ENCODE data around the gene RGL2. TPM values are rescaled to one million over a fixed set of nuclear protein-coding genes. Genes with fewer than 3 reads are reported as not detected.
"Not testable (repeated sequence)": the region's sequence is repeated elsewhere in the genome, so short reads cannot be mapped to it uniquely, and the experiment has no call there.

RGL2 gene
- 108 to 113 TPM (median 112 TPM) in 3 replicates for total RNA-seq

GRCh38 chr6:33298773-33299236 is at the start of gene RGL2:
RGL2 (minus strand) TSS chr6:33298942; CDS start chr6:33298610, 332 bp downstream.
- DNase-seq (ENCODE audit: low spot score in 2 of 2, unreplicated experiment in 2 of 2), result peak in 1 of 2 experiments; percentile 54
- Mint-ChIP-seq H3K4me3 (peak within 1 kb of the TSS; percentile 99), H3K36me3 (peaks cover 1% of the 10 kb centered on the region), H3K4me1 (peaks cover 22% of the 10 kb centered on the region), H3K27me3 (ENCODE audit: low read depth) (no peaks in the 10 kb centered on the region), H3K9me3 (no peaks in the 10 kb centered on the region), H3K27ac (peak within 1 kb of the TSS; percentile 99)
- TF ChIP-seq CTCF (IDR thresholded peaks at IDR 0.05; ENCODE audit: unreplicated experiment), result no peak

GRCh38 chr6:33347816-33348215 is 49.1 kb upstream of the RGL2 start:
- Mint-ChIP-seq H3K9me3 (no peaks in the 10 kb centered on the region), H3K27me3 (ENCODE audit: low read depth) (peaks cover 2% of the 10 kb centered on the region), H3K4me3 (no peak overlapping the region), H3K4me1 (peaks cover 38% of the 10 kb centered on the region), H3K27ac (peak overlapping the region; percentile 55), H3K36me3 (no peaks in the 10 kb centered on the region)
- no peak for TF ChIP-seq CTCF (IDR thresholded peaks at IDR 0.05; ENCODE audit: unreplicated experiment)
- DNase-seq (ENCODE audit: low spot score in 2 of 2, unreplicated experiment in 2 of 2), result no peak

GRCh38 chr6:33346972-33347371 is 48.2 kb upstream of the RGL2 start:
- not testable (repeated sequence) for DNase-seq (ENCODE audit: low spot score in 2 of 2, unreplicated experiment in 2 of 2); H3K4me3 Mint-ChIP-seq; H3K9me3 Mint-ChIP-seq; H3K27me3 Mint-ChIP-seq (ENCODE audit: low read depth); H3K27ac Mint-ChIP-seq; H3K36me3 Mint-ChIP-seq
- H3K4me1 Mint-ChIP-seq, result peaks cover 38% of the 10 kb centered on the region

- Mint-ChIP-seq H3K27ac (peak overlapping the region; percentile 89), H3K36me3 (no peaks in the 10 kb centered on the region), H3K27me3 (ENCODE audit: low read depth) (peaks cover 2% of the 10 kb centered on the region), H3K4me1 (peaks cover 38% of the 10 kb centered on the region), H3K9me3 (no peaks in the 10 kb centered on the region), H3K4me3 (peak overlapping the region; percentile 9)
- TF ChIP-seq CTCF (IDR thresholded peaks at IDR 0.05; ENCODE audit: unreplicated experiment), result peak; percentile 74
- peak; percentile 40 to 53 for DNase-seq (ENCODE audit: low spot score in 2 of 2, unreplicated experiment in 2 of 2)
Measured at GRCh38 chr6:33344701-33345697, 46.3 kb upstream of the RGL2 start.

- Mint-ChIP-seq H3K36me3 (no peaks in the 10 kb centered on the region), H3K4me3 (no peak overlapping the region), H3K4me1 (peaks cover 30% of the 10 kb centered on the region), H3K9me3 (no peaks in the 10 kb centered on the region), H3K27me3 (ENCODE audit: low read depth) (peaks cover 2% of the 10 kb centered on the region), H3K27ac (no peak overlapping the region)
- TF ChIP-seq CTCF (IDR thresholded peaks at IDR 0.05; ENCODE audit: unreplicated experiment), result no peak
- no peak for DNase-seq (ENCODE audit: low spot score in 2 of 2, unreplicated experiment in 2 of 2)
Measured at GRCh38 chr6:33343953-33344611, 45.3 kb upstream of the RGL2 start.

GRCh38 chr6:33343606-33343952 is 44.8 kb upstream of the RGL2 start:
- peaks cover 25% of the 10 kb centered on the region for H3K4me1 Mint-ChIP-seq
- not testable (repeated sequence) for H3K4me3 Mint-ChIP-seq; H3K27me3 Mint-ChIP-seq (ENCODE audit: low read depth); H3K9me3 Mint-ChIP-seq; H3K36me3 Mint-ChIP-seq; DNase-seq (ENCODE audit: low spot score in 2 of 2, unreplicated experiment in 2 of 2); H3K27ac Mint-ChIP-seq

All from mesothelial cell of epicardium (in vitro differentiated cells).